Omental fat pad (tissue), 4 donors: ENCODE measurements around the gene USP30. TPM values are rescaled to one million over a fixed set of nuclear protein-coding genes. Genes with fewer than 3 reads are reported as not detected.

Source experiments
- ATAC-seq: fragments of 150-250 bp; one replicate; pipeline ENCODE4 v1.9.1; 2016; ENCODE audit warnings: mild to moderate bottlenecking, moderate library complexity; ENCODE audit not compliant: low FRiP score
- DNase-seq: peaks from one replicate; pipeline ENCODE4 v3.0.0-alpha.2; 2019; ENCODE audit warnings: low spot score
- small RNA-seq: library from RNA; depleted of rRNA; stranded (forward); fragments of <200 nt; gene quantifications from one replicate; pipeline ENCODE3, GENCODE V24; 2016
- total RNA-seq, 4 donors: library from RNA; depleted of rRNA; stranded (reverse); fragments of >200 nt; gene quantifications; one replicate each; pipeline ENCODE4 v1.1.0, GENCODE V29; 2016
- TF ChIP-seq, protein P1 (sequence below), 3 donors: fragments of 450-650 bp; IDR thresholded peaks; one replicate each; pipeline ENCODE4 v1.5.1; 2016 to 2017; ENCODE audit warnings: antibody characterized with exemption in 3 of 3, mild to moderate bottlenecking in 3 of 3, moderate library complexity in 2 of 3

The USP30 gene
- total RNA-seq, 4 donors from 2014 or later = 8.8 to 36.2 (median 14.8) TPM

DNA sequence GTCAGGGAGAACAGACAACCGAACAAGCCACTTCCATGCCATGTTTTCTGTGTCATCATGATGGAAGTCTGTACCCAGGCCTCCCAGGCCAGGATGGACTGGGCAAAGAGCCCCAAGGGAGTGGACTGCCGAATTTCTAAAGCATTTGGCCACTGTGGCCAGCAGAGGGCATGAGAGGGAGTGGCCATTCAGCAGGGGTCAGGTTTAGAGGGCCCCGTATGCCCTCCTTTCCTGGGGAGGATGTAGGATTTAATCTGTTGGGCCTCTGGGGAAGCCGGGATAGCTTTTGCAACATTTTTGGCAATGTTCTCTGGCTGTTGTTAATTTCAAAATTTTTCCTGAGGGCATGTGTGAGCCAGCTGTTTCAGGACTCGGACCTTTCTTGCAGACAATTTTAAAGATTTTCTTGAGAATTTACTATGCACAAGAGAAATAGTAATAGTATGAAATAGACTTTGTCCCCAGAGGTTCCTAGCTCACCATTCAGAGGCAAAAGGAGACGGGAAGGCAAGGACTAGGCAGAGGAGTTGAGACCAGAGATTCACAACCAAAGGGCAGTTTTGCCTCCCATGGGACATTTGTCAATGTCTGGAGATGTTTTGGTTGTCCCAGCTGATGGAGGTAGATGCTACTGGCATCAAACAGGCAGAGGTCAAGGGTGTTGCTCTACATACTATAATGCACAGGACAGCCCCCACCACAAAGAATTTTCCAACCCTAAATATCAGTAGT, 82.0 kb downstream of the USP30 start:
- ATAC-seq (peak; percentile 58), DNase-seq (no peak)
- TF ChIP-seq, protein P1, sequence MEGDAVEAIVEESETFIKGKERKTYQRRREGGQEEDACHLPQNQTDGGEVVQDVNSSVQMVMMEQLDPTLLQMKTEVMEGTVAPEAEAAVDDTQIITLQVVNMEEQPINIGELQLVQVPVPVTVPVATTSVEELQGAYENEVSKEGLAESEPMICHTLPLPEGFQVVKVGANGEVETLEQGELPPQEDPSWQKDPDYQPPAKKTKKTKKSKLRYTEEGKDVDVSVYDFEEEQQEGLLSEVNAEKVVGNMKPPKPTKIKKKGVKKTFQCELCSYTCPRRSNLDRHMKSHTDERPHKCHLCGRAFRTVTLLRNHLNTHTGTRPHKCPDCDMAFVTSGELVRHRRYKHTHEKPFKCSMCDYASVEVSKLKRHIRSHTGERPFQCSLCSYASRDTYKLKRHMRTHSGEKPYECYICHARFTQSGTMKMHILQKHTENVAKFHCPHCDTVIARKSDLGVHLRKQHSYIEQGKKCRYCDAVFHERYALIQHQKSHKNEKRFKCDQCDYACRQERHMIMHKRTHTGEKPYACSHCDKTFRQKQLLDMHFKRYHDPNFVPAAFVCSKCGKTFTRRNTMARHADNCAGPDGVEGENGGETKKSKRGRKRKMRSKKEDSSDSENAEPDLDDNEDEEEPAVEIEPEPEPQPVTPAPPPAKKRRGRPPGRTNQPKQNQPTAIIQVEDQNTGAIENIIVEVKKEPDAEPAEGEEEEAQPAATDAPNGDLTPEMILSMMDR (IDR thresholded peaks at IDR 0.05) = no peak

GRCh38 chr12:109137055-109137454, 84.7 kb downstream of the USP30 start:
- DNase-seq = no peak
- ATAC-seq = peak; percentile 44
- TF ChIP-seq, protein P1 (IDR thresholded peaks at IDR 0.05) = no peak

Small RNA genes lying within 50 kb of the gene (small RNA-seq; reads per million reads assigned to genes)
- gene AC190387.1 = not detected
- not detected for gene RNA5SP372

Other genes starting within 250 kb of the USP30 start
- 10 to 100 TPM; 16.4 to 26.5 (median 22.0) TPM for gene SSH1, start 195.0 kb upstream of the USP30 start, total RNA-seq
- gene DAO, start 172.5 kb upstream of the USP30 start, total RNA-seq = not detected
- not detected for gene SVOP, start 31.5 kb upstream of the USP30 start, total RNA-seq
- 10 to 100 TPM; 15.3 to 34.0 (median 17.5) TPM for gene ALKBH2, start 40.9 kb downstream of the USP30 start, total RNA-seq
- gene UNG, start 45.0 kb downstream of the USP30 start, total RNA-seq = 10 to 100 TPM; 13.9 to 52.8 (median 33.6) TPM
- gene ACACB, start 64.0 kb downstream of the USP30 start, total RNA-seq = 1,000 to 10,000 TPM in 3 of 4 donors, 100 to 1,000 TPM in 1; 727 to 1,594 (median 1,364) TPM